HepG2 (cell line): ENCODE results near the gene LRRC3. TPM values are rescaled to one million over a fixed set of nuclear protein-coding genes. Genes with fewer than 3 reads are reported as not detected.

Experiments used
- ATAC-seq: fragments of 200-7000 bp; cut with Tn5 transposase; 3 replicates; pipeline ENCODE4 v1.9.1; 2020; ENCODE audit warnings: mild to moderate bottlenecking, moderate library complexity
- BruUV-seq: library from RNA; stranded (reverse); fragments of 400-500 nt; replicated peaks from 2 replicates; lab custom pipeline; 2021; lab: Mats Ljungman, UMichigan
- CTCF ChIA-PET: fragments of 300-600 bp; formaldehyde crosslinking; extraction: SDS; loops from one replicate; lab custom pipeline; 2021; ENCODE audit warnings: low total read pairs, inconsistent platforms, low intra/inter-chr PET ratio; lab: Yijun Ruan, JAX
- POLR2A ChIA-PET: fragments of 350-600 bp; sonication (Branson Sonifier 250); formaldehyde crosslinking; loops from one replicate; lab custom pipeline; 2020; ENCODE audit warnings: antibody characterized with exemption, inconsistent platforms; lab: Yijun Ruan, JAX
- DNase-seq: peaks from one replicate; pipeline ENCODE4 v3.0.0-alpha.2; 2015; ENCODE audit warnings: low spot score
- FAIRE-seq: peaks from 3 replicates; lab custom pipeline; 2011; peaks lifted over from hg19 to GRCh38; lab: Jason Lieb, UNC
- H2AFZ ChIP-seq: one replicate; pipeline ENCODE4 v1.6.1; 2011; ENCODE audit warnings: low read length, inconsistent platforms
- H3K27ac ChIP-seq: fragments of 300-600 bp; 3 replicates; pipeline ENCODE4 v1.8.0; 2011; ENCODE audit warnings: mixed run types, mild to moderate bottlenecking, mixed read lengths, low read length, inconsistent platforms; ENCODE audit not compliant: insufficient read depth; ENCODE audit errors: extremely low read length
- H3K27me3 ChIP-seq, 2 experiments: fragments of 200-600 bp in 1 of 2; 2 replicates in 1 of 2; 3 replicates in 1 of 2; pipeline versions ENCODE4 v1.6.0 to v1.8.0; 2011; ENCODE audit warnings: low read length in 2 of 2, mild to moderate bottlenecking in 2 of 2, moderate library complexity in 2 of 2, inconsistent platforms in 1 of 2; ENCODE audit not compliant: insufficient read depth in 2 of 2, control insufficient read depth in 1 of 2
- H3K36me3 ChIP-seq, 2 experiments: fragments of 200-600 bp in 1 of 2; replicated peaks in 1 of 2; 2 replicates in 1 of 2; 3 replicates in 1 of 2; pipeline versions ENCODE4 v1.5.1 to v1.8.0; 2011; ENCODE audit warnings: low read length in 2 of 2, inconsistent platforms in 1 of 2; ENCODE audit not compliant: insufficient read depth in 2 of 2, control insufficient read depth in 1 of 2
- H3K4me1 ChIP-seq: 2 replicates; pipeline ENCODE4 v1.5.1; 2012; ENCODE audit warnings: low read length, inconsistent platforms; ENCODE audit not compliant: insufficient read depth
- H3K4me2 ChIP-seq: 2 replicates; pipeline ENCODE4 v1.6.0; 2011; ENCODE audit warnings: low read depth, low read length, inconsistent platforms
- H3K4me3 ChIP-seq, 3 experiments: fragments of 200-600 bp in 1 of 3; sonication (generic), shearing (Covaris generic) in 1 of 3; replicated peaks in 1 of 3; 2 replicates each; pipeline ENCODE4 v1.5.1; 2011 to 2016; ENCODE audit warnings: low read length in 3 of 3, inconsistent platforms in 2 of 3, low read depth in 2 of 3, mild to moderate bottlenecking in 2 of 3, control low read depth in 1 of 3, mixed read lengths in 1 of 3; ENCODE audit not compliant: insufficient read depth in 1 of 3
- H3K79me2 ChIP-seq: one replicate; pipeline ENCODE4 v1.6.1; 2011; ENCODE audit warnings: low read length, inconsistent platforms; ENCODE audit not compliant: insufficient read depth
- H3K9ac ChIP-seq: 2 replicates; pipeline ENCODE4 v1.6.0; 2011; ENCODE audit warnings: mild to moderate bottlenecking, low read depth, low read length, inconsistent platforms; ENCODE audit not compliant: insufficient read depth
- H3K9me3 ChIP-seq: 2 replicates; pipeline ENCODE4 v1.5.1; 2012; ENCODE audit warnings: mild to moderate bottlenecking, low read length
- H4K20me1 ChIP-seq: 2 replicates; pipeline ENCODE4 v1.6.0; 2011; ENCODE audit warnings: inconsistent platforms, mild to moderate bottlenecking, low read length, moderate library complexity; ENCODE audit not compliant: insufficient read depth
- EEA1 ChIP-seq: sonication (generic); formaldehyde crosslinking; IDR thresholded peaks from 2 replicates; pipeline ENCODE4 v1.5.1; 2020; ENCODE audit warnings: mild to moderate bottlenecking, missing genetic modification reagents, borderline replicate concordance
- HNRNPL ChIP-seq: fragments of 200-400 bp; formaldehyde crosslinking; IDR thresholded peaks from 2 replicates; pipeline ENCODE4 v1.6.1; 2017; ENCODE audit warnings: mild to moderate bottlenecking, low read depth, low read length
- ZNF329 ChIP-seq: sonication (generic); formaldehyde crosslinking; IDR thresholded peaks from 2 replicates; pipeline ENCODE4 v1.9.0; 2021; ENCODE audit warnings: low read depth, mild to moderate bottlenecking, missing genetic modification reagents
- WGBS: methylation state at CpG from one replicate; pipeline ENCODE4 v1.1.6; 2017; ENCODE audit warnings: low lambda C conversion rate; 5-methylcytosine and 5-hydroxymethylcytosine counted together
- in situ Hi-C: cut with HindIII; loops from 2 replicates; pipeline ENCODE4 v1.10.0; 2017; ENCODE audit warnings: low pct_unique_long_range_greater_than_20kb; ENCODE audit not compliant: extremely low pct_ligation_motif_present
- intact Hi-C: fragments of 100-400 bp; cut with micrococcal nuclease; formaldehyde crosslinking; loops from one replicate; pipeline ENCODE4 v1.10.0; 2022; ENCODE audit not compliant: unreplicated experiment
- polyA plus RNA-seq, 8 experiments: library from polyadenylated mRNA; depleted of rRNA in 3 of 8; stranded (reverse) in 7 of 8; unstranded in 1 of 8; fragments of >200 nt; fragmentation: Illumina TruSeq in 4 of 8; extraction: Trizol in 4 of 8; gene quantifications; 2 replicates each; pipeline versions ENCODE4 v1.2.1 to v1.2.3, GENCODE V29; 2011 to 2016; ENCODE audit warnings: low read depth in 4 of 8, missing spikeins in 1 of 8, mixed read lengths in 1 of 8; ENCODE audit not compliant: insufficient read depth in 1 of 8
- total RNA-seq, 5 experiments: library from RNA; depleted of rRNA; stranded (reverse); fragments of >200 nt; fragmentation: Illumina TruSeq; extraction: Trizol; gene quantifications; 2 replicates each; pipeline ENCODE4 v1.2.3, GENCODE V29; 2016; ENCODE audit warnings: low read depth in 1 of 5
- TF ChIP-seq, protein P1 (sequence below): sonication (generic); formaldehyde crosslinking; IDR thresholded peaks from 2 replicates; pipeline ENCODE4 v1.4.0; 2020; ENCODE audit warnings: missing genetic modification reagents
- TF ChIP-seq, protein P2 (sequence below): sonication (generic); formaldehyde crosslinking; IDR thresholded peaks from 2 replicates; pipeline ENCODE4 v1.5.0; 2020; ENCODE audit warnings: mild to moderate bottlenecking, missing genetic modification reagents, moderate library complexity

LRRC3 gene
- total and polyA plus RNA-seq, 2 of the 13 experiments (the other 11 are each of a cell fraction or from before 2014, with no cell fraction given), result 4.8 to 16.5 TPM

DNA sequence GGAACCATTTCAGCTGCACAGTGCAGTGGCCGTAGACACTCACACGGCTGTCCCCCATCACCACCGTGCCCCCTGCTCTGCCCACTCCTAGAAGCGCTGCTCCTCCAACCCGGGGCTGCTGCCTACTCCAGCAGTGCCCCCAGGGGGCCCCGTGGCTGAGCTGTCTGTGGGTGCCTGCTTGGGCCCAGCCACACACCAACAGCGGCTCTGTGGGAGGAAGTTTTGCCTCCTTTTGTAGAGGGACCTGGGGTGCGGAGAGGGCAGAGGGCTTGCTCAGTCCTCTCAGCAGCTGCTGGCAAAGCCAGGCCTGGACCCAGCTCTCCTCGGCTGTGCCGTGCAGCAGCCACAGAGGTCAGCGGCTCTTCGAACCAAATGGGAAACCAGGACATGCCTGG lies 11.4 kb upstream of the LRRC3 start:
- Histone ChIP-seq H3K27ac (no peak overlapping the region), H2AFZ (peak overlapping the region; percentile 29), H3K9me3 (no peaks in the 10 kb centered on the region), H3K4me1 (peaks cover 53% of the 10 kb centered on the region), H3K4me3 (peak overlapping the region in 2 of 3 experiments; percentile 9 to 56; a peak in 1 of 6 replicates), H3K4me2 (peak overlapping the region; percentile 77), H3K9ac (0 out of 2 replicates have a peak overlapping the region, but pooled peaks have one; percentile 4), H4K20me1 (no peaks in the 10 kb centered on the region), H3K27me3 (peaks cover 0 to 7% of the 10 kb centered on the region in 2 experiments; a peak in 1 of 5 replicates), H3K79me2 (no peaks in the 10 kb centered on the region)
- intact Hi-C loops, result no loop called here
- DNase-seq (no peak), ATAC-seq (peak; percentile 47), FAIRE-seq (no peak)
- CTCF ChIA-PET, result no interaction called here
- POLR2A ChIA-PET, result interaction anchor here (1.3 to 1.9 kb wide), 2 partner anchors 13 to 39 kb away, joined by 4 to 10 read pairs; no protein-coding TSS in a partner anchor
- WGBS, result 64% methylated on average over 7 of the region's 12 CpGs
- in situ Hi-C loops, result loop anchor here (5.0 kb wide), 1 partner anchor 38 kb away; no protein-coding TSS in a partner anchor
- TF ChIP-seq, protein P1, sequence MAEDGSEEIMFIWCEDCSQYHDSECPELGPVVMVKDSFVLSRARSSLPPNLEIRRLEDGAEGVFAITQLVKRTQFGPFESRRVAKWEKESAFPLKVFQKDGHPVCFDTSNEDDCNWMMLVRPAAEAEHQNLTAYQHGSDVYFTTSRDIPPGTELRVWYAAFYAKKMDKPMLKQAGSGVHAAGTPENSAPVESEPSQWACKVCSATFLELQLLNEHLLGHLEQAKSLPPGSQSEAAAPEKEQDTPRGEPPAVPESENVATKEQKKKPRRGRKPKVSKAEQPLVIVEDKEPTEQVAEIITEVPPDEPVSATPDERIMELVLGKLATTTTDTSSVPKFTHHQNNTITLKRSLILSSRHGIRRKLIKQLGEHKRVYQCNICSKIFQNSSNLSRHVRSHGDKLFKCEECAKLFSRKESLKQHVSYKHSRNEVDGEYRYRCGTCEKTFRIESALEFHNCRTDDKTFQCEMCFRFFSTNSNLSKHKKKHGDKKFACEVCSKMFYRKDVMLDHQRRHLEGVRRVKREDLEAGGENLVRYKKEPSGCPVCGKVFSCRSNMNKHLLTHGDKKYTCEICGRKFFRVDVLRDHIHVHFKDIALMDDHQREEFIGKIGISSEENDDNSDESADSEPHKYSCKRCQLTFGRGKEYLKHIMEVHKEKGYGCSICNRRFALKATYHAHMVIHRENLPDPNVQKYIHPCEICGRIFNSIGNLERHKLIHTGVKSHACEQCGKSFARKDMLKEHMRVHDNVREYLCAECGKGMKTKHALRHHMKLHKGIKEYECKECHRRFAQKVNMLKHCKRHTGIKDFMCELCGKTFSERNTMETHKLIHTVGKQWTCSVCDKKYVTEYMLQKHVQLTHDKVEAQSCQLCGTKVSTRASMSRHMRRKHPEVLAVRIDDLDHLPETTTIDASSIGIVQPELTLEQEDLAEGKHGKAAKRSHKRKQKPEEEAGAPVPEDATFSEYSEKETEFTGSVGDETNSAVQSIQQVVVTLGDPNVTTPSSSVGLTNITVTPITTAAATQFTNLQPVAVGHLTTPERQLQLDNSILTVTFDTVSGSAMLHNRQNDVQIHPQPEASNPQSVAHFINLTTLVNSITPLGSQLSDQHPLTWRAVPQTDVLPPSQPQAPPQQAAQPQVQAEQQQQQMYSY, result peak; percentile 38; the same call in 1 of the 2 replicates
- no peak for TF ChIP-seq EEA1
- TF ChIP-seq HNRNPL, result 0 out of 2 replicates have a peak, but pooled peaks have one; percentile 56
- TF ChIP-seq, protein P2, sequence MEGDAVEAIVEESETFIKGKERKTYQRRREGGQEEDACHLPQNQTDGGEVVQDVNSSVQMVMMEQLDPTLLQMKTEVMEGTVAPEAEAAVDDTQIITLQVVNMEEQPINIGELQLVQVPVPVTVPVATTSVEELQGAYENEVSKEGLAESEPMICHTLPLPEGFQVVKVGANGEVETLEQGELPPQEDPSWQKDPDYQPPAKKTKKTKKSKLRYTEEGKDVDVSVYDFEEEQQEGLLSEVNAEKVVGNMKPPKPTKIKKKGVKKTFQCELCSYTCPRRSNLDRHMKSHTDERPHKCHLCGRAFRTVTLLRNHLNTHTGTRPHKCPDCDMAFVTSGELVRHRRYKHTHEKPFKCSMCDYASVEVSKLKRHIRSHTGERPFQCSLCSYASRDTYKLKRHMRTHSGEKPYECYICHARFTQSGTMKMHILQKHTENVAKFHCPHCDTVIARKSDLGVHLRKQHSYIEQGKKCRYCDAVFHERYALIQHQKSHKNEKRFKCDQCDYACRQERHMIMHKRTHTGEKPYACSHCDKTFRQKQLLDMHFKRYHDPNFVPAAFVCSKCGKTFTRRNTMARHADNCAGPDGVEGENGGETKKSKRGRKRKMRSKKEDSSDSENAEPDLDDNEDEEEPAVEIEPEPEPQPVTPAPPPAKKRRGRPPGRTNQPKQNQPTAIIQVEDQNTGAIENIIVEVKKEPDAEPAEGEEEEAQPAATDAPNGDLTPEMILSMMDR (CRISPR knock-in tag), result peak; percentile 35
- 0 out of 2 replicates have a peak, but pooled peaks have one; percentile 8 for TF ChIP-seq ZNF329 (CRISPR knock-in tag)
- TF ChIP-seq, all 625 proteins: peak for 4
- H3K36me3 ChIP-seq, result no peaks in the 10 kb centered on the region
- no TSS peak for BruUV-seq
